ENCODE results near the gene TNFRSF17.

Gene TNFRSF17

DNA sequence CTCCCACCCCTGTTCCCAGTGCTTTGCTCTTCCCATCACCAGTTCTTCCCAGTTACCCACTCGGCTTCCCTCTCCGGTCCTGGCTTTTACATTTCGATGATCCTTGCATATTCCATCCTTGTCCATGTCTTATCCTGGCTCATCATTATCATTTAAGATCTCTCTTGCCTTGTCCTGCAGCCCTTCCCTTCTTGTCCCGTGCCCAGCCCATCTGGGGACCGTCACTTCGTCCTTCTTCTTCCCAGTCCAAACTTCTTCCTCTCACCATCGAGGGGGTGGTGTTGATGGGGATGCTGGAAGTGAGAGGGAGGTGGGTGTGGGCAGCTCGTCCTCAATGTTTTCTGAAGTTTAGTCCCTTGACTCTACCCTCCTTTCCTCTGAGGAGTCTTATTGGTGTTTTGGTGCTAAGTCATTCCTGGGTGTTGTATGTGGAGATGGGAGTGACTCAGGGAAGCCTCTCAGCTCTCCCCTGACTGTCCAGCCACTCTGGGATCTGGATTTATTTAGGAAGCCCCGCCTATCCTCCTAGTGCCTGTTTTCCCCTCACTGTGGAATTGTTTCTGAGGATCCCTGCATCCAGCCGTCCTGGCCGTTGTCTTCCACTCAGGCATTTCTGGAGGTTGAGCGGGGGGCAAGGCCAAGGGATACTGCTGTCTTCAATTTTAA lies 12.5 kb downstream of the TNFRSF17 start:
- DNase-seq (ENCODE audit: low read depth), result peak; percentile 88
- TF ChIP-seq, protein P1, sequence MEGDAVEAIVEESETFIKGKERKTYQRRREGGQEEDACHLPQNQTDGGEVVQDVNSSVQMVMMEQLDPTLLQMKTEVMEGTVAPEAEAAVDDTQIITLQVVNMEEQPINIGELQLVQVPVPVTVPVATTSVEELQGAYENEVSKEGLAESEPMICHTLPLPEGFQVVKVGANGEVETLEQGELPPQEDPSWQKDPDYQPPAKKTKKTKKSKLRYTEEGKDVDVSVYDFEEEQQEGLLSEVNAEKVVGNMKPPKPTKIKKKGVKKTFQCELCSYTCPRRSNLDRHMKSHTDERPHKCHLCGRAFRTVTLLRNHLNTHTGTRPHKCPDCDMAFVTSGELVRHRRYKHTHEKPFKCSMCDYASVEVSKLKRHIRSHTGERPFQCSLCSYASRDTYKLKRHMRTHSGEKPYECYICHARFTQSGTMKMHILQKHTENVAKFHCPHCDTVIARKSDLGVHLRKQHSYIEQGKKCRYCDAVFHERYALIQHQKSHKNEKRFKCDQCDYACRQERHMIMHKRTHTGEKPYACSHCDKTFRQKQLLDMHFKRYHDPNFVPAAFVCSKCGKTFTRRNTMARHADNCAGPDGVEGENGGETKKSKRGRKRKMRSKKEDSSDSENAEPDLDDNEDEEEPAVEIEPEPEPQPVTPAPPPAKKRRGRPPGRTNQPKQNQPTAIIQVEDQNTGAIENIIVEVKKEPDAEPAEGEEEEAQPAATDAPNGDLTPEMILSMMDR (conservative IDR thresholded peaks at IDR 0.05; ENCODE audit: low read length), result no peak

DNA sequence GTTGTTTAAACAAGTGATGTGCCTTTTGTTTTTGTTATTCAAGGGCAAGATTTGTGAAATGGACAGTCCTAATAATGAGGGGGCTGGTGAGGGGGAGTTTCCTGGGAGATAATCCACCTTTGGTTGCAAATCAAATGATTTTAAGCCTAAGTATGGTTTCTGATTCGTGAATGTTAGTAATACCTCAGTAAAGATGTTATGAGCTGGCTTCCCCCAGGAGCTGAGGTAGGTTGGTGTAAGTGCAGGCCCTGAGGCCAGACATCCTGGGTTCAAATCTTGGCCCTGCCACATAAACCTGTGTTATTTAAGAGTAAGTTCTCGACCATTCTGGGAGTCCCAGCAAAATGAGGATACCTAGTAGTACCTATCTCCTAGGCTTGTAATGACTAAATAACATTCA lies 13.1 kb downstream of the TNFRSF17 start:
- TF ChIP-seq, protein P1 (conservative IDR thresholded peaks at IDR 0.05; ENCODE audit: low read length), result no peak
- no peak for DNase-seq (ENCODE audit: low read depth)
- H3K4me3 ChIP-seq (ENCODE audit: low read length), result peak overlapping the region; percentile 91

More for the DNA sequence above, 12.5 kb downstream of the TNFRSF17 start:
- H3K4me3 ChIP-seq (ENCODE audit: low read length), result peak overlapping the region; percentile 91

DNA sequence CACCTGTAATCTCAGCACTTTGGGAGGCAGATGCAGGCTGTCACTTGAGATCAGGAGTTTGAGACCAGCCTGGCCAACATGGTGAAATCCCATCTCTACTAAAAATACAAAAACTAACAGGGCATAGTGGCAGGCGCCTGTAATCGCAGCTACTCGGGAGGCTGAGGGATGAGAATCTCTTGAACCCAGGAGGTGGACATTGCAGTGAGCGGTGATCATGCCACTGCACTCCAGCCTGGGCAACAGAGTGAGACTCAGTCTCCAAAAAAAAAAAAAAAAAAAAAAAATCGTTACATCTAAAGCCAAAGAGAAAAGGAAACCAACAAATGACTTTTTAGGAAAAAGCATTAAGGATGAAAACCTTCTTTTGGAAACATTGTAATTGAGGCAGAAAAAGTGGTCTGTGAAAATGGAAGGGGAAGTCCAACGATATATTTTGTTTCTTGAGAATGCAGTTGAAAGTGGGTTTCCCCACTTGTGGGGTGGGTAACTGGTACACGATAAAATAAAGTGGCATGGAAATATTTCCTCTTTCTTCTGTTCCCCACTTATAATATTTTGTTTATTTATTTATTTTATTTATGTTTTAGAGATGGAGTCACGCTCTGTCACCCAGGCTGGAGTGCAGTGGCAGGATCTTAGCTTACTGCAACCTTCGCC lies 14.1 kb downstream of the TNFRSF17 start:
- DNase-seq (ENCODE audit: low read depth), result no peak
- H3K4me3 ChIP-seq (ENCODE audit: low read length), result no peak overlapping the region
- TF ChIP-seq, protein P1 (conservative IDR thresholded peaks at IDR 0.05; ENCODE audit: low read length), result no peak

DNA sequence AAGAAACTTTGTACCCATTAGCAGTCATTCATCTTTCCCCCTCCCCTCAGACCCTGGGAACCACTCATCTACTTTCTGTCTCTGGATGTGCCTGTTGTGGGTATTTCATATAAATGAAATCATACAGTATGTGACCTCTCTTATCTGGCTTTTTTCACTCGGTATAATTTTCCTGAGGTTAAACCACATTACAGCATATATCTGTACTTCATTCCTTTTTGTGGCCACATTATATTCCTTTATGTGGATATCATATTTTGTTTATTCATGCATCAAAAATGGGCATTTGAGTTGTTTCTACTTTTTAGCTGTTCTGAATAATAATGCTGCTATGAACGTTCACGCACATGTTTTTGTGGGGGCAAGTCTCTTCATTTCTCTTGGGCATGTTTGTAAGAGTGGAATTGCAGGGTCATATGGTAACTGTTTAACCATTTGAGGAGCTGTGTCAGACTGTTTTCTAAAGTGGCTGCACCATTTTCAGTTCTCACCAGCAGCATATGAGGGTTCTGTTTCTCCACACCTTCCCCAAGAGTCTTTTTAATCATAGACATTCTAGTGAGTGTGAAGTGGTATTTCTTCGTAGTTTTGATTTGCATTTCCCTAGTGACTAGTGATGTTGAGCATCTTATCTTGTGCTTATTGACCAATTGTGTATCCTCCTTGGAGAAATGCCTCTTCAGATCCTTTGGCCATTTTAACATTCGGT lies 15.3 kb downstream of the TNFRSF17 start:
- no peak for DNase-seq (ENCODE audit: low read depth)
- no peak overlapping the region for H3K4me3 ChIP-seq (ENCODE audit: low read length)
- TF ChIP-seq, protein P1 (conservative IDR thresholded peaks at IDR 0.05; ENCODE audit: low read length), result no peak

DNA sequence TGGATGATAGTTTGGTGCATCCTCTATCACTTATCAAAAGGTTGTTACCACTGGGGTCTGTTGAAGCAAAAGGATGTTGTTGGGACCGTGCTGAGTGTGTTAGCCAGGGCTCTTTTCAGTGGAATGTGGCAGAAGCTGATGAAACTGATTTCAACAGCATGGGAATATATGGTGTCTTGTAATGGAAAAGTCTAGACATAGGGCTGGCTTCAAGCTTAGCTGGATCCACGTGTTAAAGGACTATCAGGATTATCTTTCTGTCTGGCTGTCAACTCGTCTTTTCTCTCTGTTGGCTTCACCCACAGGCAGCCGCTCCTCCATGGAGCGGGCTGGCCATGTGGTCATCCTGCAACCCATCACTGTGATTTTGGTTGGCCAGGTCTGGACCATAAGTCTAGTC lies 20.2 kb downstream of the TNFRSF17 start:
- H3K4me3 ChIP-seq (ENCODE audit: low read length), result no peak overlapping the region
- TF ChIP-seq, protein P1 (conservative IDR thresholded peaks at IDR 0.05; ENCODE audit: low read length), result no peak
- peak; percentile 40 for DNase-seq (ENCODE audit: low read depth)

DNA sequence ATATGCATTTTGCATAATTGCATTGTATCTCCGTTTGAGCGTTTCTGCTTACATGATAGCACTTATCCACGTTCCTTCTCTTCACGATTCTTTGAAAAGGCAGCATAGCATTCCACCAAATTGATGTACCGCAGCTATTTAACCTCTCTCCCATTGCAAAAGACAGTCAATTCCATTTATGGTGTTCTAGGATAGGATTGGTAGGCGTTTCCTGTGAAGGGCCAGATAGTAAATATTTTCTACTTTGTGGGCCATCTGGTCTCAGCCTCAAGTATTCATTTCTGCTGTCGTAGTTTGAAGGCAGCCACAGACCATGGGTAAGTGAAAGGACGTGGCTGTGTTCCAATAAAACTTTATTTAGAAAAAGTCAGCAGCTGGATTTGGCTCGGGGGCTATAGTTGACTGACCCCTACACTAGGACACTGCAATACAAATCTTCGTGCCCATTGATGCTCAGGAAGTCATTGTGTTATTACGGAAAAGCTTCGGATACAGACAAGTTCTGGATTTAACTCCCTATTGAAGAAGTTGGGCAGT lies 21.6 kb downstream of the TNFRSF17 start:
- TF ChIP-seq, protein P1 (conservative IDR thresholded peaks at IDR 0.05; ENCODE audit: low read length), result no peak
- no peak overlapping the region for H3K4me3 ChIP-seq (ENCODE audit: low read length)

More for the DNA sequence above, 21.6 kb downstream of the TNFRSF17 start:
- peak; percentile 52 for DNase-seq (ENCODE audit: low read depth)
